Hepatocyte (in vitro differentiated cells): ENCODE data around the gene PKP4.

Experiments
- EZH2 ChIP-seq: fragments of 200-600 bp; sonication (generic); IDR thresholded peaks from 2 replicates; pipeline ENCODE4 v1.6.1; 2016; ENCODE audit warnings: antibody characterized with exemption, mild to moderate bottlenecking, borderline replicate concordance
- EZH2phosphoT487 ChIP-seq: fragments of 200-600 bp; sonication (generic); IDR thresholded peaks from one replicate; pipeline ENCODE4 v1.6.1; 2018; ENCODE audit warnings: antibody characterized with exemption, mild to moderate bottlenecking, low read depth, moderate library complexity; ENCODE audit not compliant: unreplicated experiment, severe bottlenecking
- TF ChIP-seq, protein P1 (sequence below): fragments of 200-600 bp; sonication (generic); IDR thresholded peaks from 2 replicates; pipeline ENCODE4 v1.5.1; 2016; ENCODE audit warnings: antibody characterized with exemption, mild to moderate bottlenecking; ENCODE audit not compliant: poor library complexity

DNA sequence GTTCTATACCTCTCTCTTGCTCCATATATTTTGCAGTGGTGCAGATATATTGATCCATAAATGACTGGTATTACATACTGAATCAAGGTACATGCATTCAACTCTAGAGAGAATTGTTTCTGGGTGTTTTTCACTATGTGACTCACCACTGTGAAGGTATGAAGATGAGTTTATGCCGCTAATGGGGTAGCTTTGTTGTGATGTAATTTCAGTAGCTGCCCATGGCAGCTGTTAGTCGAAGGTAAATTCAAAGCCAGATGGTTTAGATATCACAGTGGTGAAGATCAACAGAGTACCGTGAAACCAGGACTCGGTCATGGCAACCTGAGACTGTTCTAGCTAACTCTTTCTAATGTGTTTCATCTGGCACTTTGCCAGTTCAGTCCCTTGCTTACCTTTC, 50.4 kb downstream of the PKP4 start:
- TF ChIP-seq, protein P1, sequence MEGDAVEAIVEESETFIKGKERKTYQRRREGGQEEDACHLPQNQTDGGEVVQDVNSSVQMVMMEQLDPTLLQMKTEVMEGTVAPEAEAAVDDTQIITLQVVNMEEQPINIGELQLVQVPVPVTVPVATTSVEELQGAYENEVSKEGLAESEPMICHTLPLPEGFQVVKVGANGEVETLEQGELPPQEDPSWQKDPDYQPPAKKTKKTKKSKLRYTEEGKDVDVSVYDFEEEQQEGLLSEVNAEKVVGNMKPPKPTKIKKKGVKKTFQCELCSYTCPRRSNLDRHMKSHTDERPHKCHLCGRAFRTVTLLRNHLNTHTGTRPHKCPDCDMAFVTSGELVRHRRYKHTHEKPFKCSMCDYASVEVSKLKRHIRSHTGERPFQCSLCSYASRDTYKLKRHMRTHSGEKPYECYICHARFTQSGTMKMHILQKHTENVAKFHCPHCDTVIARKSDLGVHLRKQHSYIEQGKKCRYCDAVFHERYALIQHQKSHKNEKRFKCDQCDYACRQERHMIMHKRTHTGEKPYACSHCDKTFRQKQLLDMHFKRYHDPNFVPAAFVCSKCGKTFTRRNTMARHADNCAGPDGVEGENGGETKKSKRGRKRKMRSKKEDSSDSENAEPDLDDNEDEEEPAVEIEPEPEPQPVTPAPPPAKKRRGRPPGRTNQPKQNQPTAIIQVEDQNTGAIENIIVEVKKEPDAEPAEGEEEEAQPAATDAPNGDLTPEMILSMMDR: no peak
- TF ChIP-seq EZH2phosphoT487 (no peak), EZH2 (no peak)
